Fibroblast of skin of back (primary cell): Measurements from ENCODE around the gene SLC25A24.

ENCODE experiments used
- DNase-seq: peaks from one replicate; pipeline ENCODE4 v3.0.0-alpha.2; 2013

The SLC25A24 gene

GRCh38 chr1:108096089-108096488, 104.1 kb downstream of the SLC25A24 start:
- no peak for DNase-seq

GRCh38 chr1:108089477-108089876, 110.7 kb downstream of the SLC25A24 start:
- DNase-seq, result no peak

- no peak for DNase-seq
Measured at GRCh38 chr1:108085628-108086027, 114.5 kb downstream of the SLC25A24 start.

GRCh38 chr1:108084866-108085477, 115.2 kb downstream of the SLC25A24 start:
- no peak for DNase-seq
